ENCODE results near the gene TIMP3. TPM values are rescaled to one million over a fixed set of nuclear protein-coding genes. Genes with fewer than 3 reads are reported as not detected.

TIMP3 gene
- total RNA-seq, 1 experiment from 2014 or later: 0.87 TPM

GRCh38 chr22:32843300-32843699 lies 41.8 kb downstream of the TIMP3 start:
- no peak overlapping the region for H2BK5ac ChIP-seq (ENCODE audit: insufficient read length, low read length)
- H2BK15ac ChIP-seq (ENCODE audit: low read depth, low read length): no peak overlapping the region
- Mint-ChIP-seq H3K4me3 (no peak overlapping the region), H3K9me3 (no peaks in the 10 kb centered on the region), H3K4me1 (peaks cover 0 to 6% of the 10 kb centered on the region in 2 experiments; a peak in 2 of 4 replicates), H3K27me3 (ENCODE audit: low read depth) (peaks cover 1% of the 10 kb centered on the region; the same call in 1 of the 2 replicates), H3K27ac (peak overlapping the region in 1 of 3 experiments; percentile 78; a peak in 3 of 7 replicates), H3K36me3 (ENCODE audit: insufficient read depth in 1 of 3, low read depth in 3 of 3) (peaks cover 0 to 21% (median 8%) of the 10 kb centered on the region in 3 experiments; a peak in 4 of 7 replicates)
- no peak overlapping the region for H3K4me2 ChIP-seq (ENCODE audit: insufficient read depth, insufficient read length, low read length)
- WGBS (ENCODE audit: extremely low coverage, insufficient read length, low lambda C conversion rate): no CpG with 5 or more reads among the region's 8 CpGs
- H3K23me2 ChIP-seq (ENCODE audit: insufficient read length, low read depth, low read length, poor library complexity, severe bottlenecking): no peaks in the 10 kb centered on the region
- no peak overlapping the region for H4K5ac ChIP-seq (ENCODE audit: insufficient read length, low read depth, low read length)
- H4K20me1 ChIP-seq (ENCODE audit: control insufficient read depth, insufficient read depth, insufficient read length): no peaks in the 10 kb centered on the region
- H3K9ac ChIP-seq (ENCODE audit: extremely low read depth, insufficient read length, low read length): no peak overlapping the region
- no peak for TF ChIP-seq CTCF (conservative IDR thresholded peaks at IDR 0.05)
- no peak for DNase-seq
- H2BK120ac ChIP-seq (ENCODE audit: low read depth, low read length, poor library complexity, severe bottlenecking): no peak overlapping the region
- H3K9me3 ChIP-seq (ENCODE audit: control insufficient read depth, low read depth, low read length): no peaks in the 10 kb centered on the region
- H3K79me1 ChIP-seq (ENCODE audit: insufficient read depth, low read depth, low read length, poor library complexity, severe bottlenecking): no peaks in the 10 kb centered on the region
- H4K91ac ChIP-seq (ENCODE audit: insufficient read length, low read depth, low read length): no peak overlapping the region
- H3K4ac ChIP-seq (ENCODE audit: low read depth, low read length): no peak overlapping the region
- no peak overlapping the region for H3K23ac ChIP-seq (ENCODE audit: insufficient read length, low read depth, low read length)
- no peaks in the 10 kb centered on the region for H3K79me2 ChIP-seq (ENCODE audit: insufficient read depth, low read length)
- no peaks in the 10 kb centered on the region for H3K27me3 ChIP-seq (ENCODE audit: insufficient read depth, low read length)
- H2AK5ac ChIP-seq (ENCODE audit: insufficient read length, low read length): no peak overlapping the region
- H2BK20ac ChIP-seq (ENCODE audit: low read depth, low read length, poor library complexity, severe bottlenecking): no peak overlapping the region
- no peaks in the 10 kb centered on the region for H3K4me1 ChIP-seq (ENCODE audit: insufficient read depth, low read length)
- no peak overlapping the region for H3T11ph ChIP-seq (ENCODE audit: low read length)
- no peak overlapping the region; the same call in 1 of the 2 replicates for H3K14ac ChIP-seq (ENCODE audit: insufficient read depth, low read length)
- H4K8ac ChIP-seq (replicated peaks; ENCODE audit: insufficient read length, low read depth, low read length): no peak overlapping the region
- no peak overlapping the region for H3K27ac ChIP-seq (ENCODE audit: insufficient read length, low read depth, low read length)
- H2AFZ ChIP-seq (ENCODE audit: low read length): no peak overlapping the region
- H3K56ac ChIP-seq (ENCODE audit: insufficient read length, low read depth, low read length): no peak overlapping the region
- no peak overlapping the region for H2BK12ac ChIP-seq (ENCODE audit: insufficient read length, low read depth, low read length)
- H3K18ac ChIP-seq (ENCODE audit: insufficient read length, low read depth, low read length): no peak overlapping the region
